Measurements from ENCODE around the gene MARCKSL1. TPM values are rescaled to one million over a fixed set of nuclear protein-coding genes. Genes with fewer than 3 reads are reported as not detected.
A peak's percentile ranks its signal among the peaks of the same experiment; 100 is the strongest.

The MARCKSL1 gene
- total RNA-seq = 21.8 TPM

- Histone ChIP-seq H3K4me1 (peaks cover 10 to 13% of the 10 kb centered on the region in 2 donors), H3K36me3 (peaks cover 15 to 16% of the 10 kb centered on the region in 2 donors), H3K27me3 (no peaks in the 10 kb centered on the region), H3K4me3 (peak within 1 kb of the TSS; percentile 78 to 97), H3K9me3 (no peaks in the 10 kb centered on the region), H3K27ac (peak within 1 kb of the TSS in 1 of 2 donors; percentile 35)
- intact Hi-C loops (cut with DNase I) = loop anchor here (1.0 kb wide), 1 partner anchor 15 kb away; no protein-coding TSS in a partner anchor
- peak in 1 of 2 donors; percentile 84 for DNase-seq (ENCODE audit: low spot score in 2 of 2)
- TF ChIP-seq CTCF (IDR thresholded peaks at IDR 0.05) = no peak
Observed at GRCh38 chr1:32335790-32336590, at the start of gene MARCKSL1. Gene MARCKSL1 (minus strand): TSS chr1:32336233. CDS start chr1:32336033, 200 bp downstream.

GRCh38 chr1:32380057-32380456 is 44.0 kb upstream of the MARCKSL1 start:
- Histone ChIP-seq H3K36me3 (peaks cover 98 to 100% of the 10 kb centered on the region in 2 donors), H3K27me3 (no peaks in the 10 kb centered on the region), H3K4me1 (no peaks in the 10 kb centered on the region), H3K27ac (no peak overlapping the region), H3K4me3 (no peak overlapping the region), H3K9me3 (no peaks in the 10 kb centered on the region)
- no peak for TF ChIP-seq CTCF (IDR thresholded peaks at IDR 0.05)
- no peak for DNase-seq (ENCODE audit: low spot score in 2 of 2)
- intact Hi-C loops (cut with DNase I) = no loop called here

- Histone ChIP-seq H3K27me3 (no peaks in the 10 kb centered on the region), H3K4me1 (no peaks in the 10 kb centered on the region), H3K4me3 (no peak overlapping the region), H3K9me3 (no peaks in the 10 kb centered on the region), H3K36me3 (peaks cover 95 to 100% of the 10 kb centered on the region in 2 donors), H3K27ac (no peak overlapping the region)
- no peak for TF ChIP-seq CTCF (IDR thresholded peaks at IDR 0.05)
- DNase-seq (ENCODE audit: low spot score in 2 of 2) = no peak
- intact Hi-C loops (cut with DNase I) = no loop called here
Observed at GRCh38 chr1:32377541-32378220, 41.6 kb upstream of the MARCKSL1 start.

GRCh38 chr1:32376199-32376598 is 40.2 kb upstream of the MARCKSL1 start:
- Histone ChIP-seq H3K9me3 (no peaks in the 10 kb centered on the region), H3K4me1 (no peaks in the 10 kb centered on the region), H3K27ac (no peak overlapping the region), H3K36me3 (peaks cover 90 to 98% of the 10 kb centered on the region in 2 donors), H3K4me3 (no peak overlapping the region), H3K27me3 (no peaks in the 10 kb centered on the region)
- no peak for TF ChIP-seq CTCF (IDR thresholded peaks at IDR 0.05)
- intact Hi-C loops (cut with DNase I) = no loop called here
- DNase-seq (ENCODE audit: low spot score in 2 of 2) = no peak

GRCh38 chr1:32373996-32374592 is 38.1 kb upstream of the MARCKSL1 start:
- no peaks in the 10 kb centered on the region for H3K4me1 ChIP-seq
- intact Hi-C loops (cut with DNase I) = no loop called here
- TF ChIP-seq CTCF (IDR thresholded peaks at IDR 0.05) = no peak
- no peak for DNase-seq (ENCODE audit: low spot score in 2 of 2)
- H3K27me3 ChIP-seq = no peaks in the 10 kb centered on the region
- no peak overlapping the region for H3K4me3 ChIP-seq
- no peaks in the 10 kb centered on the region for H3K9me3 ChIP-seq
- H3K36me3 ChIP-seq = peaks cover 75 to 94% of the 10 kb centered on the region in 2 donors
- H3K27ac ChIP-seq = no peak overlapping the region
